Endothelial cell of umbilical vein (primary cell): ENCODE results near the gene FSIP1. TPM values are rescaled to one million over a fixed set of nuclear protein-coding genes. Genes with fewer than 3 reads are reported as not detected.

ENCODE experiments used
- BruUV-seq: library from RNA; stranded (reverse); fragments of 400-500 nt; replicated peaks from 2 replicates; lab custom pipeline; 2021; lab: Mats Ljungman, UMichigan
- CTCF ChIA-PET: fragments of 300-600, 350-600 bp; sonication (Branson Sonifier 250); formaldehyde crosslinking; loops from one replicate; lab custom pipeline; 2021; ENCODE audit warnings: antibody characterized with exemption, inconsistent platforms; lab: Charles Lee
- POLR2A ChIA-PET: fragments of 300-600, 350-600 bp; sonication (Branson Sonifier 250); formaldehyde crosslinking; loops from one replicate; lab custom pipeline; 2021; ENCODE audit warnings: antibody characterized with exemption, inconsistent platforms; lab: Charles Lee
- DNase-seq: peaks from one replicate; pipeline ENCODE4 v3.0.0-alpha.2; 2011; ENCODE audit warnings: low read depth, low spot score
- FAIRE-seq: peaks from 2 replicates; lab custom pipeline; 2011; peaks lifted over from hg19 to GRCh38; lab: Jason Lieb, UNC
- H2AFZ ChIP-seq: 2 replicates; pipeline ENCODE4 v1.6.0; 2012; ENCODE audit warnings: low read depth, low read length, control low read depth, inconsistent platforms
- H3K27ac ChIP-seq: 2 replicates; pipeline ENCODE4 v1.5.1; 2011; ENCODE audit warnings: low read depth, mild to moderate bottlenecking, control low read depth, low read length, moderate library complexity; ENCODE audit not compliant: insufficient read depth
- H3K27me3 ChIP-seq, 2 experiments: 2 replicates each; pipeline versions ENCODE4 v1.6.0 to v1.6.1; 2011; ENCODE audit warnings: low read length in 2 of 2, mixed read lengths in 1 of 2; ENCODE audit not compliant: control insufficient read depth in 2 of 2, insufficient read depth in 2 of 2
- H3K36me3 ChIP-seq, 2 experiments: 2 replicates in 1 of 2; 3 replicates in 1 of 2; pipeline ENCODE4 v1.5.1; 2011; ENCODE audit warnings: low read length in 2 of 2, mild to moderate bottlenecking in 1 of 2, moderate library complexity in 1 of 2; ENCODE audit not compliant: control insufficient read depth in 2 of 2, insufficient read depth in 2 of 2; ENCODE audit errors: extremely low read depth in 1 of 2
- H3K4me1 ChIP-seq: 3 replicates; pipeline ENCODE4 v1.5.1; 2011; ENCODE audit warnings: mild to moderate bottlenecking, low read length; ENCODE audit not compliant: control insufficient read depth, insufficient read depth; ENCODE audit errors: extremely low read depth
- H3K4me2 ChIP-seq: 2 replicates; pipeline ENCODE4 v1.6.1; 2011; ENCODE audit warnings: low read length, control low read depth, mixed read lengths; ENCODE audit not compliant: insufficient read depth
- H3K4me3 ChIP-seq, 3 experiments: fragments of 200-600 bp in 1 of 3; sonication (generic), shearing (Covaris generic) in 1 of 3; replicated peaks in 1 of 3; 2 replicates each; pipeline ENCODE4 v1.5.1; 2011 to 2016; ENCODE audit warnings: control low read depth in 3 of 3, low read length in 3 of 3, mild to moderate bottlenecking in 2 of 3, inconsistent platforms in 1 of 3, low read depth in 1 of 3, moderate library complexity in 1 of 3; ENCODE audit not compliant: insufficient read depth in 1 of 3
- H3K79me2 ChIP-seq: 2 replicates; pipeline ENCODE4 v1.6.0; 2012; ENCODE audit warnings: low read length, inconsistent platforms; ENCODE audit not compliant: control insufficient read depth, insufficient read depth
- H3K9ac ChIP-seq: replicated peaks from 2 replicates; pipeline ENCODE3; 2011; ENCODE audit warnings: low read length, control low read depth; ENCODE audit not compliant: insufficient read depth; ENCODE audit errors: extremely low read depth
- H3K9me1 ChIP-seq: replicated peaks from 3 replicates; pipeline ENCODE4 v1.6.0; 2011; ENCODE audit warnings: mild to moderate bottlenecking, low read length; ENCODE audit not compliant: control insufficient read depth, insufficient read depth; ENCODE audit errors: extremely low read depth
- H3K9me3 ChIP-seq: replicated peaks from 2 replicates; pipeline ENCODE4 v1.5.1; 2012; ENCODE audit warnings: low read length, inconsistent platforms; ENCODE audit not compliant: control insufficient read depth, insufficient read depth
- H4K20me1 ChIP-seq: replicated peaks from 2 replicates; pipeline ENCODE3; 2011; ENCODE audit warnings: mild to moderate bottlenecking, low read length; ENCODE audit not compliant: control insufficient read depth, insufficient read depth; ENCODE audit errors: extremely low read depth
- CTCF ChIP-seq, 2 donors: IDR thresholded peaks; 1 replicate in 1 of 2; 2 replicates in 1 of 2; pipeline ENCODE4 v1.5.1; 2011; ENCODE audit warnings: low read length in 2 of 2, mild to moderate bottlenecking in 2 of 2, moderate library complexity in 2 of 2, control low read depth in 1 of 2, inconsistent platforms in 1 of 2, low read depth in 1 of 2; ENCODE audit not compliant: insufficient read depth in 1 of 2; ENCODE audit errors: extremely low read depth in 1 of 2
- EZH2 ChIP-seq: IDR thresholded peaks from 2 replicates; pipeline ENCODE4 v1.6.1; 2012; ENCODE audit warnings: borderline replicate concordance, low read depth, mild to moderate bottlenecking, moderate library complexity, low read length, inconsistent platforms; ENCODE audit not compliant: severe bottlenecking
- FOS ChIP-seq: IDR thresholded peaks from 2 replicates; pipeline ENCODE4 v1.6.1; 2011; ENCODE audit warnings: mild to moderate bottlenecking, low read length, moderate library complexity, borderline replicate concordance; ENCODE audit not compliant: insufficient read depth
- GATA2 ChIP-seq: IDR thresholded peaks from 2 replicates; pipeline ENCODE4 v1.7.0; 2011; ENCODE audit warnings: low read depth, mild to moderate bottlenecking, moderate library complexity, mixed read lengths, low read length; ENCODE audit not compliant: insufficient read length, insufficient read depth
- JUN ChIP-seq: IDR thresholded peaks from 2 replicates; pipeline ENCODE4 v1.6.1; 2011; ENCODE audit warnings: borderline replicate concordance, low read depth; ENCODE audit not compliant: insufficient read length, insufficient read depth
- MYC ChIP-seq: IDR thresholded peaks from one replicate; pipeline ENCODE4 v1.6.1; 2011; ENCODE audit warnings: mild to moderate bottlenecking, low read depth, low read length
- POLR2A ChIP-seq: IDR thresholded peaks from 2 replicates; pipeline ENCODE4 v1.6.1; 2012; ENCODE audit warnings: low read depth, mild to moderate bottlenecking, control low read depth, low read length
- POLR2AphosphoS5 ChIP-seq: IDR thresholded peaks from 2 replicates; pipeline ENCODE4 v1.6.1; 2012; ENCODE audit warnings: low read depth, mild to moderate bottlenecking, control low read depth, low read length, moderate library complexity; ENCODE audit not compliant: insufficient read depth
- dilution Hi-C: fragments of 300-500 bp; cut with MboI; formaldehyde crosslinking; loops from one replicate; pipeline ENCODE4 v1.15.0; 2019; ENCODE audit warnings: low sequenced_read_pairs; ENCODE audit not compliant: extremely low pct_ligation_motif_present
- intact Hi-C: fragments of 100-400 bp; cut with micrococcal nuclease; formaldehyde crosslinking; loops from one replicate; pipeline ENCODE4 v1.10.0; 2022
- polyA plus RNA-seq, 4 experiments: library from polyadenylated mRNA; depleted of rRNA in 3 of 4; stranded (reverse) in 3 of 4; unstranded in 1 of 4; fragments of >200 nt; gene quantifications; 2 replicates each; pipeline versions ENCODE4 v1.2.1 to v1.2.3, GENCODE V29; 2011 to 2012; ENCODE audit warnings: missing spikeins in 1 of 4
- total RNA-seq: library from RNA; stranded (reverse); gene quantifications from 2 replicates; pipeline ENCODE4 v1.2.3, GENCODE V29; 2021
- TF ChIP-seq, protein P1 (sequence below): IDR thresholded peaks from 2 replicates; pipeline ENCODE4 v1.6.1; 2011; ENCODE audit not compliant: insufficient read depth, insufficient read length

Gene FSIP1
- total and polyA plus RNA-seq, 2 donors (not counting 3 experiments of a cell fraction or from before 2014, with no cell fraction given), result 0.23 to 1.1 TPM

- dilution Hi-C loops, result no loop called here
- Histone ChIP-seq H3K4me1 (no peaks in the 10 kb centered on the region), H3K4me3 (no peak overlapping the region), H3K27me3 (no peaks in the 10 kb centered on the region), H3K9ac (no peak overlapping the region), H2AFZ (no peak overlapping the region), H4K20me1 (no peaks in the 10 kb centered on the region), H3K9me1 (no peaks in the 10 kb centered on the region), H3K4me2 (no peak overlapping the region), H3K36me3 (no peaks in the 10 kb centered on the region), H3K9me3 (no peaks in the 10 kb centered on the region), H3K27ac (no peak overlapping the region), H3K79me2 (no peaks in the 10 kb centered on the region)
- ChIA-PET CTCF (interaction anchor here (0.7 kb wide), 1 partner anchor 13 kb away, joined by 3 read pairs; no protein-coding TSS in a partner anchor), POLR2A (no interaction called here)
- intact Hi-C loops, result no loop called here
- TF ChIP-seq POLR2A (no peak), POLR2AphosphoS5 (no peak), EZH2 (no peak), FOS (no peak), MYC (no peak), JUN (no peak)
- no peak for DNase-seq
- no peak for FAIRE-seq
- BruUV-seq, result no TSS peak
These were observed 228.5 kb downstream of the FSIP1 start for GRCh38 chr15:39553947-39554693.

DNA sequence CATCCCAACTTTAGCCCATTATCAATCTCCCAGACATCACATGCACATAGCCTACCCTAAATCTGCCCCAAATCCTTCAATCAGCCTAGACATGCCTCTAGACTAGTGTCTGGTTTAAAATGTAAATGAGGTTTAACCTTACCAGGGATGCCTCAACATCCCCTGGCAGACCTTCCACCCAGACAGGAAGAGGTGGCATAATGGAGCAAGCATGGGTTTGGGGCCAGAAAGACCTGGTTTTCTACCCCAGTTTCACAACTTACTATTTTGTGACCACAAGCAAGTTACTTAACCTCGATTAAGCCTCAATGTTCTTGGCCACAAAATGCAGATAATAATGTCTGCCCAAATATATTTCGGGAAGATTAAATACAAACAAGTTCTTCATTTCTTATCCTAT is 230.1 kb downstream of the FSIP1 start:
- H3K36me3 ChIP-seq, result no peaks in the 10 kb centered on the region
- no peak overlapping the region for H3K4me2 ChIP-seq
- ChIA-PET CTCF (interaction anchor here (1.5 kb wide), 1 partner anchor 18 kb away, joined by 3 read pairs; no protein-coding TSS in a partner anchor), POLR2A (no interaction called here)
- no peak overlapping the region for H3K27ac ChIP-seq
- BruUV-seq, result no TSS peak
- no peaks in the 10 kb centered on the region for H3K9me3 ChIP-seq
- no peaks in the 10 kb centered on the region for H4K20me1 ChIP-seq
- dilution Hi-C loops, result no loop called here
- H3K79me2 ChIP-seq, result no peaks in the 10 kb centered on the region
- DNase-seq (no peak), FAIRE-seq (no peak)
- intact Hi-C loops, result no loop called here
- H2AFZ ChIP-seq, result no peak overlapping the region
- no peaks in the 10 kb centered on the region for H3K9me1 ChIP-seq
- TF ChIP-seq EZH2 (no peak), JUN (no peak), CTCF (IDR thresholded peaks at IDR 0.05; ENCODE audit: extremely low read depth in 1 of 2, insufficient read depth in 1 of 2, low read depth in 1 of 2, low read length in 2 of 2) (no peak), MYC (no peak), FOS (no peak), POLR2A (no peak), GATA2 (no peak), POLR2AphosphoS5 (no peak)
- TF ChIP-seq, protein P1, sequence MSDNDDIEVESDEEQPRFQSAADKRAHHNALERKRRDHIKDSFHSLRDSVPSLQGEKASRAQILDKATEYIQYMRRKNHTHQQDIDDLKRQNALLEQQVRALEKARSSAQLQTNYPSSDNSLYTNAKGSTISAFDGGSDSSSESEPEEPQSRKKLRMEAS, result no peak
- H3K4me3 ChIP-seq, result no peak overlapping the region
- H3K27me3 ChIP-seq, result no peaks in the 10 kb centered on the region
- no peaks in the 10 kb centered on the region for H3K4me1 ChIP-seq
- H3K9ac ChIP-seq, result no peak overlapping the region
